Right kidney (tissue), 1 donor: ENCODE results near the gene KRTAP12-4.
"Not testable (repeated sequence)": the region's sequence is repeated elsewhere in the genome, so short reads cannot be mapped to it uniquely, and the experiment has no call there.

Experiments
- DNase-seq: peaks from one replicate; pipeline ENCODE4 v3.0.0-alpha.2; 2016

The KRTAP12-4 gene

DNA sequence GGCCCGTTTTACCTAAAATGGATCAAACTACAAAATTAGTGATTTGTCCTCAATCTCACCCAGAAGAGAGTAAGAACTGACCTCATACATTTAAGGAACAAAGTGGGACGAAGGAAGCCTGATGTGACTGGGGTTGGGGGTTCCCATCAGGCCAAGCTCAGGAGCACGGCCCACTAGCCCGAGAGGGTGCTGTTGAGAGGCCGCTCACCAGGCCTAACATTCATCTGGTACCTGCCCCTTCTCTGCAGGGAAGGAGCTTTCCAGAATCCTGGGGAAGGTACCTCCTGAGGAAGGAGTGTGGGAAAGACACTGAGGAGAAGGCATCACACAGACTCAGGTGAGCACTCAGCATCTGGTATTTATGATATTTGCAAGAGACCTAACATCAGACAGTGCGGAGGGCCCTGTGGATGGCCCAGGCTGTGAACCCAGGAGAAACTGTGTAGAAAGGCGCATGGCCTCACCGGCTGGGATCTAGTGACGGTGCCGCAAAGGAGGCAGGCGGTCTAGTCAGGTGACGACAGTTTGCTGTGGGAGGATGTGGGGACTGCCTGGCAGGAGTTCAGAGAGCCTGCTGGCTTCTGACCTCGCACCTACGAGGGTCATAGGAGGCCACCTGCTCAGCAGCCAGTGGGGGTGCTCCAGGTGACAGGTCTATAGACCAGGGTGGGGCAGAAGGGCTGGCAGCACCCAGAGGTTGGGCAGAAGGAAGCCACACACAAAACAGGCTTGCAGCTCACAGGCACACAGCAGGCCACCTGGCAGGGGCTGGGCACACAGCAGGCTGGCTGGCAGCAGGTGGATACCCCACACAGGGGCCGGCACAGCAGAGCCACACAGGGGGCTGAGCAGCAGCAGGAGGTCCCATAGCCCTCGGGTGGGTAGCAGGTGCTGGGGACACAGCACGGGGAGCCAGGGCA lies 543 bp downstream of the KRTAP12-4 start:
- DNase-seq = no peak

DNA sequence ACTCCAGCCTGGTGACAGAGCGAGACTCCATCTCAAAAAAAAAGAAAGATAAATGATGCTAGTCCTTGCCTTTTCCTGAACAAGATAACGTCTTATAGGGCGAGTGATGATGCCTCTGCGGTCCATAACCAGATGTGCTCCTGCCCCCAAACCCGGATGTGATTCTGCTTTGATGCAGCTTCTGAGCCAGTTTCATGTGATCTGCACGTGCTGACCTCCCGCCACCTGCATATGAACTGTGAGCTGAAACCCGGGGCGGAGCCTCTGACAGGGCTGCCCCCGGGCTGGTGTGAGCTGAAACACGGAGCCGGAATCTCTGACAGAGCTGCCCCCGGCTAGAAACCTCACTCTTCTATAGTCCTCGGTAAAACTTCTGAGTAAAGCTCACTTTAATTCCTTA lies 1.3 kb downstream of the KRTAP12-4 start:
- DNase-seq = no peak

DNA sequence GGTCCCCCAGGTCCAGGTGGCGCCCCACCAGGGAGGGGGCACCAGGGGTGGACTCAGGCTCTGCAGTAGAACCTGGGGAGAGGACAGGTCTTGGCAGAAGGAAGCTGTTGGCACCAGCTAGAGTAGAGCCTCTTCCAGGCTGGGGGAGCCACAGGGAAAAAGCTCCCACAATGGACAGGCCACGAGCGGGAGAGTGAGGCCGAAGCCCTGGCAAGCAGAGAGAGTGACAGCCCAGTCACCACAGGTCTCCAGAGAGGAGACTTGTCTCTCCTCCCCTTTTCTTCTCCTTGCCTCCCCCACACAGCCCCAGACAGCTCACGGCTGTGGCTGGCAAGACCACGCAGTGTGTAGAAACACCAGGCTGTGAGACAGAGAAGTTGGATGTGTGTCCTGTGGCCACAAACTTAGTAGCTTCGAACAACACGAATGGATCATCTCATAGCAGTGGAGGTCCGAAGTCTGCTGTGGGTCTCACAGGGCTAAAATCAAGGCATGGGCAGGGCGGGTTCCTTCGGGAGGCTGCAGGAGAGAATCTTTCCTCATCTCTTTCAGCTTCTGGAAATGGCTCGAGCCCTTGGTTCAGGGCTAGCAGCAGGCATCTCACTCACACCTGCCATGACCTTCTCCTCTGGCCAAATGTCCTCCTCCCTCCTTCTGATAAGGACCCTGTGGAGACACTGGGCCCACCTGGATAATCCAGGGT lies 3.3 kb downstream of the KRTAP12-4 start:
- no peak for DNase-seq

DNA sequence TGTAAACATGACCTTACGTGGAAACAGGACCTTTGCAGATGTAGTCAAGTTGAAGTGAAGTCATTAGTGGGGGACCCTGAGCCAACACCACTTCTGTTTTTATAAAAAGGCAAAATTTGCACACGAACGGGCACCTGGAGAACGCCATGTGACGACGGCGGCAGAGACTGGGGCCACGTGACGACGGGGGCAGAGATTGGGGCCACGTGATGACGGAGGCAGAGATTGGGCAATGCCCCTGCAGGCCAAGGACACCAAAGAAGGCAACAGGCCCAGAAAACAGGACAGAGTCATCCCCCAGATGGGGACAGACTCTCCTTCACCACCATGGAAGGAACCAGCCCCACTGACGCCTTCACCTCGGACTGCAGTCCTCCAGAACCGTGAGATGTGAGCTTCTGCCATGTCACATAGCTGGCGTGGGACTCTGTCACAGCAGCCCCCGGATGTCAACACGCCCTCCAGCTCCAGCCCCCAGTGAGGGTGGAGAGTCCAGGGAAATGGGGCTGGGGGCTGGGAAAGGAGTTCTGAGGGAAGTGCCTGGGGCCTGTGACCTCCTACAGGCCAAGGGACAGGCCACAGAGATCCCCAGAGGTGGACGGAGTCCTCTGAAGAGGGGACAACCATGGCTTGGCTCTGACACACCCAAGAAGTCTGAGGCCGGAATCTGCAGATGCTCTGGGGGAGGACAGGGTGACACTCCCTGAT lies 4.0 kb downstream of the KRTAP12-4 start:
- DNase-seq = no peak

DNA sequence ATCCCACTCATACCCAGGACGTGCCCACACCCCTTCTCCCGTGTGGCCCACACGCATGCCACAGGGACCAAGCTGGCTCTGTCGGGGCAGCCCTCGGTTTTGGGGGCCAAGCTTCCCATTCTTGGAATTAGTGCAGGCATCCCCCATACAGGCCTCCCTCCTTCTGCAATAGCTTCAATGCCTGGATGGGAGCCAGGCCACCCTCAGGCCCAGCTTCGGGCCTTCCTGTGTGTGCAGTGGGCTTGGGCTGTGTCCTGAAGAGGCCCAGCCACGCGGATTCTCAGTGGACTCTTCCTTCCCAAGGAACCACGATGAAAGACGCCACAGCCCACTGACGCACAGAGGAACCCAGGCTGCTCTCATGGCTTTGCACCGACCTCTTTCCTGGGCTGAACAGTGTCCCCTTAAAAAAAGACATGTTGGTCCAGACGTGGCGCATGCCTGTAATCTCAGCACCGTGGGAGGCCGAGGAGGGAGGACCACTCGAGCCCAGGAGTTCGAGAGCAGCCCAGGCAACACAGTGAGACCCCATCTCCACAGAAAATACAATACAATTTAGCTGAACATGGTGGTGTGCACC lies 4.8 kb downstream of the KRTAP12-4 start:
- DNase-seq = no peak

DNA sequence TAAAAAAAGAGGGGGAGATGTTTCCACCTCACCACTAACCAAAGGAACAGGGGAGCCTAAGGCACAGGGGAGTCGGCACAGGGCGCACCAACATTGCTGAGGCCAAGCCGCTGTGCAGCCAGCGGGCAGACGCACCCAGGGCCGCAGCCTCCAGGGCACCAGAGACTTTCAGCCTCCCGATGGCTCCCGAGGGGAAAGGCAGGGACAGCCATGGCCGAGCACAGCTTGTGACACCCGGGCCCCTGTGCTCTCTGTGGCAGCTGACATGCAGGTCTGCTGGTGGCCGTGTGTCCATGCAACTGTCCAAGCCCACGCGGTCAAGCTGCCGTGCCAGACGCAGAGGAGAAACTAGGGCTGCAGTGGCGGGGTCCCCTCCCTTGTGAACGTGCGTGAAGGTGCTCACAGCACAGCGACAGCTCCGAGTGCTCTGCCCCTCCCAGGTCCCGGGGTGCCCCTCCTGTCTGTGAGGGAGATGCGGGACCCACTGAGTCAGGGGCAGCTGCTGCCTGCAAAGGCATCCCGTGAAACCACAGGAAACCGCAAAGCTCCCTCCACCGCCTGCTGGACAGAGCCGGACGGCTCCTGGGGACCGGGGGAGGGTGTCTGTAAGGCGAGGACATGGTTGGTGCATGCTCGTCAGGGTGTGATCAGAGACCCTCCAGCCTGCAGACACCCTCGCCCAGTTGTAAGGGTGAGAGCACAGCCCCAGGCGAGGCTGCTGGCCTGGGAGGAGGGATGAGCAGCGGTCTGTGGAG lies 5.7 kb downstream of the KRTAP12-4 start:
- DNase-seq = no peak

DNA sequence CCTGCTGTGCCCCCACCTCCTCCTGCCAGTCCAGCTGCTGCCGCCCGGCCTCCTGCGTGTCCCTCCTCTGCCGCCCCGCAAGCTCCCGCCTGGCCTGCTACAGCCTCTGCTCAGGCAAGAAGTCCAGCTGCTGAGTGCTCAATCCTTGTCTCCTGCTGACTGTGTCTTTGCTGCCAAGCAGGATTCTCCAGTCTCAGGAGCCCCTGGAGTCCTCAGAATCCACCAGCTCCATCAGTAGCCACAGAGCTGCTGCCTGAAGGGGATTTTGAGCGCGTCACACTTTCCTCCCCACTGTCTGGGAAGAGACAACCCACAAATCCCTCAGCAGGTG lies 7.3 kb downstream of the KRTAP12-4 start:
- DNase-seq = no peak

DNA sequence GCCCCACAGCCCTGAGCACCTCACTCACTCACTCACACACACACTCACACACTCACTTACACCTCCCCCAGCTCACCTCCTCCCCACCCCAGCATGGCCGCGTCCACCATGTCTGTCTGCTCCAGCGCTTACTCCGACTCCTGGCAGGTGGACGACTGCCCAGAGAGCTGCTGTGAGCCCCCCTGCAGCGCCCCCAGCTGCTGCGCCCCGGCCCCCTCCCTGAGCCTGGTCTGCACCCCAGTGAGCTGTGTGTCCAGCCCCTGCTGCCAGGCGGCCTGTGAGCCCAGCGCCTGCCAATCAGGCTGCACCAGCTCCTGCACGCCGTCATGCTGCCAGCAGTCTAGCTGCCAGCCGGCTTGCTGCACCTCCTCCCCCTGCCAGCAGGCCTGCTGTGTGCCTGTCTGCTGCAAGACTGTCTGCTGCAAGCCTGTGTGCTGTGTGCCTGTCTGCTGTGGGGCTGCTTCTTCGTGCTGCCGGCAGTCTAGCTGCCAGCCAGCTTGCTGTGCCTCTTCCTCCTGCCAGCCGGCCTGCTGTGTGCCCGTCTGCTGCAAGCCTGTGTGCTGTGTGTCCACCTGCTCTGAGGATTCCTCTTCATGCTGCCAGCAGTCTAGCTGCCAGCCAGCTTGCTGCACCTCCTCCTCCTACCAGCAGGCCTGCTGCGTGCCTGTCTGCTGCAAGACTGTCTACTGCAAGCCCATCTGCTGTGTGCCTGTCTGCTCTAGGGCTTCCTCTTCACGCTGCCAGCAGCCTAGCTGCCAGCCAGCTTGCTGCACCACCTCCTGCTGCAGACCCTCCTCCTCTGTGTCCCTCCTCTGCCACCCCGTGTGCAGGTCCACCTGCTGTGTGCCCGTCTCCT lies 7.9 kb downstream of the KRTAP12-4 start, which contains the start of gene KRTAP10-11:
KRTAP10-11 (plus strand) TSS at position 49 of the 856 bp plus-strand sequence; CDS start at position 94, 45 bp downstream.
- not testable (repeated sequence) for DNase-seq

DNA sequence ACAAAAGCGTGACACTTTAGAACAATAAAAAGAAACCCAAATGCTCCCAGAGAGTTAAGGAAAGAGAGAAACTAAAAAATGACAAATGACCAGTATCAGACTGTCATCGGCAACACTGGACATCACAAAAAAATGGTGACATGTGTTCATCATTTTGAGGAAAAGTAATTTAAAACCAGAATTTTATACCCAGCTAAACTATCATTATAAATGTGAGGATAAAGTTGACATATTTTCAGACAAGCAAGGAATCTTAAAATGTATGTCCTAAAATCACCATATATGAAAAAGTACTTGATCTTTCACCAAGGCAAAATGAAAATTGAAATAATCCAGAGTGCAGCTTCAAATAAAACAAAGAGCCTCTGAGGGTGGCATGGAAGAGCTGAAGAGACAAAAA lies 9.6 kb downstream of the KRTAP12-4 start:
- no peak for DNase-seq

DNA sequence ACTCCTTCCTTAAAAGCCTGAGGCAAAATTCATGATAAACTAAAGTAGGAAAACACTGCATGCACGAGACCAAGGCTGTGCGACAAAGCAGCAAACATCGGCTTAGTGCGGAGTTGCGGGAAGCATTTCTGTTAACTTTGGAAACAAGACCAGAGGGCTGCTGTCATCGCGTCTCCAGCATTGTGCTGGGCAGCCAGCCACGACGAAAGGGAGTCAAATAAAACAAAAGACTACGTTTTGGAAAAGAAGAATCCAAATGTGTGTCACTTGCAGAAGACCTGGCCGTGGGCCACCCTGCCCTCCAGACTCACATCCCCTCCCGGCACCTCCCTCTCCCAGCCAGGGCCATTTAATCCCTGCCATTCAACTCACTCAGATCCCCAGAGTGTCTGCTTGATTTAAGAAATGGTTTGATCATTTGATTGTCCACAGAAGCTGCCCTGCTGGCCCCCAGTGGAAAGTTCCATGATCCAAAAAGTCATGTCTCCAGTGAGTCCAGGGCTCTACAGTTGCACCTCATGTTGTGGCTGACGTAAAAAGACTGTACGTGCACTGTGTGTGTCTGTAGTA lies 10.6 kb downstream of the KRTAP12-4 start:
- no peak for DNase-seq

DNA sequence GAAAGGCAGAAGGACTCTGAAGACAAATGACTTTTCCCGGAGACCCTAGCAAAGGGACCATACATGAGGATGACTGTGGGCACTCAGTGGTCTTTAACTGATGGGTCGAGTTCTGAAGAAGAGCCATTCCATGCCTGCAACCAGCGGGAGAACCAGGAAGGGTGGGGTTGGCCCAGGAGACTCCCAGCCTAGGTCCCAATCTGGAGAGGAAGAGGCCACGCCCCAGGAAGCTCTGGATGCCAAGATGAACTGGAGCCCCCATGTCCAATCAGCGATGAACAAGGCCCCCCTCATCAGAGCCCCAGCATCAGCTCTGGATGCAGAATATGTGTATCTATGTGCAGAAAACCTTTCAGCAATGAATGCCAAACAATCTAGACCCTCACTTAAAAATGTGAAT lies 13.7 kb downstream of the KRTAP12-4 start:
- no peak for DNase-seq

DNA sequence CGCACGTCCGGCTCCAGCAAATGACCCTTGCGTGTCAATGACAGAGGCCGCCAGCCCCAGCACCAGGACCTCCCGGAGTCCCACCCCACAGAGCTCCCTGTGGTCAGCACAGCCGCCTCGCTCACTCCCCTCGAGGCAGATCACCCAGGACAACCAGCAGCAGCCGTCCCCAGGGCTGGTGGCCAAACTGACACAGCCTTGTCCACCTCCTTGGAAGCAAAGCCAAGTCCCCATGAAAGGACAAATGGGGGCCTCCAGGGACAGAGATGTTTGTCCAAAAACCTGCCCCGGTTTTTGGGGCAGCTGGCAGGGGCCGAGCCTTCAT lies 15.2 kb downstream of the KRTAP12-4 start:
- no peak for DNase-seq

DNA sequence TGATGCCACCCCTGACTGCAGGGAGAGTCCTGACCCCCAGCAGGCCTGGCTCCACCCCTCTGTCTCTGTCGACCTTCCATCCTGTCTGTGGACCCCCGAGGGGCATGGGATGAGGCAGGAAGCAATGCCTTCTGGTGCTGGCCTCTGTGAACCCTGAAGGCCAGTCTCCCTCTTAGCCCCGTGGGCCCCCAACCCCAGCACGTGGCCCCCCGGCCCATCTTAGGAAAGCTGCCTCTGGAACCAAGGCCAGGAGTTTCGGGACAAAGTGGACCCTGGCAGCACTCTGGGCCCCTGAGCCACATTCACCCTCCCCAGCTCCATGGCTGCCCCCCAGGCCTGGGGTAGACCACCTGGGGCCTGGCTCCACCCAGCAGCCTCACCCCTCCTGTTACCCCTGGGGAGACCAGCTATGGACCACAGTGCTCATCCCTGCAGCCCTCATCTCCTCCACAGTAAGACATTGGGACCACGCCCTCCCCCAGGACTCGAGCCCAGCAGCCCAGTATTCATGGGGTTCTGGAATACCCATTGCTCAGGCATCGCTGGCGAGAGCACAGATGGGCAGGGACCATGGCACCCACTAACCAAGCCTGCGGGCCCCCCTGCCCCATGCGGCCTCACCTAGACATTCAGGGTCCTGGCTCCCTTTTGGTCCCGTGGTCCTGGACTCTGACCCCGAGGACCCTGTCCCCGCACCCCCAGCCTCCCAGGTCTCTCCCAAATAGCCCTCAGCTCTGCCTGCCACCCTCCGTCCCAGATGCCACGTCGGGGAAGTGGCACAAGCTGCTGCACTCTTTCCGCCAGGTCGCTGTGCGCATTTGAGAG lies 15.7 kb downstream of the KRTAP12-4 start:
- DNase-seq = not testable (repeated sequence)

DNA sequence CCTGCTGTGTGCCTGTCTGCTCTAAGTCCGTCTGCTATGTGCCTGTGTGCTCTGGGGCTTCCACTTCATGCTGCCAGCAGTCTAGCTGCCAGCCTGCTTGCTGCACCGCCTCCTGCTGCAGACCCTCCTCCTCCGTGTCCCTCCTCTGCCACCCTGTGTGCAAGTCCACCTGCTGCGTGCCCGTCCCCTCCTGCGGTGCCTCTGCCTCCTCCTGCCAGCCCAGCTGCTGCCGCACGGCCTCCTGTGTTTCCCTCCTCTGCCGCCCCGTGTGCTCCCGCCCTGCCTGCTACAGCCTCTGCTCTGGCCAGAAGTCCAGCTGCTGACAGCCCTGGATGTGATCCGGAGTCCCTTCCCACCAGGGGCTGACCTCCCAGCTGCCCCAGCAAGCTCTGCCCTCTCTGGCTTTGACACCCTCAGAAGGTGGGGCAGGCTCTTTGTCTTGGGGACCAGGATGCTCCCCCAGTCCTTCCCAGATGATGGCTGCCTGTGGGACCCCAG lies 16.6 kb downstream of the KRTAP12-4 start:
- DNase-seq = not testable (repeated sequence)

DNA sequence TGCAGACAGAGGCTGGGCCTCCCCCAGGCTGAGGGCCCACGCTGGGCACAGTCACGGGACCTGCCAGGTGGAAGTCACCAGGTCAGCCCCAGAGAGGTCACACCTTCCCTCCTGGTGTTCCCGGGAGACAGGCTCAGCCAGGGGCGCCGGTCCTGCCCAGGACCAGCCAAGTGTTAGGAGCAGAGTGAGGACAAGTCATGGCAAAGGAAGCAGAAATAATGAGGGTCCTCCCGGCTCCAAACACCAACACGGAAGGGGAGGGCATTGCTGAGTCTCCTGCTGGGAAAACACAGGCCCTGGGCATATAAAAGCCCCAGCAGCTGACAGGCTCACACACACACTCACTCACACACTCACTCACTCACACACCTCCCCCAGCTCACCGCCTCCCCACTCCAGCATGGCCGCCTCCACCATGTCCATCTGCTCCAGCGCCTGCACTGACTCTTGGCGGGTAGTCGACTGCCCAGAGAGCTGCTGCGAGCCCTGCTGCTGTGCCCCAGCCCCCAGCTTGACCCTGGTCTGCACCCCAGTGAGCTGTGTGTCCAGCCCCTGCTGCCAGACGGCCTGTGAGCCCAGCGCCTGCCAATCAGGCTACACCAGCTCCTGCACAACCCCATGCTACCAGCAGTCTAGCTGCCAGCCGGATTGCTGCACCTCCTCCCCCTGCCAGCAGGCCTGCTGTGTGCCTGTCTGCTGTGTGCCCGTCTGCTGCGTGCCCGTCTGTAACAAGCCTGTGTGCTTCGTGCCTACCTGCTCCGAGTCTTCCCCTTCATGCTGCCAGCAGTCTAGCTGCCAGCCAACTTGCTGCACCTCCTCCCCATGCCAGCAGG lies 17.2 kb downstream of the KRTAP12-4 start, which contains the start of gene KRTAP10-10:
KRTAP10-10 (plus strand) TSS at position 339 of the 833 bp plus-strand sequence; CDS start at position 401, 62 bp downstream.
- DNase-seq = no peak

DNA sequence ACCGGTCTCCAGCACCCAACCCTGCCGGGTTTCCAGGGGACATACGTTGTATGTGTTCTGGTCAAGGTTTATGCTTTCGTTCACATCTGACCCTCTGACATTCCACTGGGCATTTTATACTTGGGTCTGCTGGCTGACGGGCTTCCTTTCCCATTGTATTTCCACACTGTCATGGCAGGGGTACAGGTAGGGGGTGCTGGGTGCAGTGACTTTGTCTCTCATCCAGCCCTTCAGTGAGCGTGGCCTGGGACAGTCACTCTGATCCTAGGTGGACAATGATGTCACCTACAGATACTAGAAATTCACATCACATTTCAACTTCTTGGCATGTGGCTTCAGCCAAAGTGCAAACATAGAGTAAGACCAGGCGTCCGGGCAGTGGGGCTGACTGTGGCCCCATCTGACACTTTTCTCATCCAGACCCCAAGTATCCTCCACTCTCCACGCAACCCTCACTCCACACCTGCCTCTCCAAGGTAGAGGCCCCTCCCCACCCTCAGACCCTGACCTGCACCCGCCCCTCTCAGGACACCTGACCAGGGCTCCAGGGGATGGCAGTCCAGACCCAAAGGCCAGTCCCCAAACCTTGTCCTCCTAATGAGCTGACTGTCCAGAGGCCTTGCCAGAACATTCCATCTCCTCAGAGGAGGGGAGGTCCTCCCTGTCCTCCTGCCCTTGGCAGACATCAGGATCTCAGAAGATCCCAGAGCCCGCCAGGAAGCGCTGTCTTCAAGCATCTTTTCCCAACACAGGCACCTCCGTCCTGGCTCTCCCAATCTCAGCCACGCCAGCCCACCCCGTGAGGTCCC lies 18.0 kb downstream of the KRTAP12-4 start:
- no peak for DNase-seq

DNA sequence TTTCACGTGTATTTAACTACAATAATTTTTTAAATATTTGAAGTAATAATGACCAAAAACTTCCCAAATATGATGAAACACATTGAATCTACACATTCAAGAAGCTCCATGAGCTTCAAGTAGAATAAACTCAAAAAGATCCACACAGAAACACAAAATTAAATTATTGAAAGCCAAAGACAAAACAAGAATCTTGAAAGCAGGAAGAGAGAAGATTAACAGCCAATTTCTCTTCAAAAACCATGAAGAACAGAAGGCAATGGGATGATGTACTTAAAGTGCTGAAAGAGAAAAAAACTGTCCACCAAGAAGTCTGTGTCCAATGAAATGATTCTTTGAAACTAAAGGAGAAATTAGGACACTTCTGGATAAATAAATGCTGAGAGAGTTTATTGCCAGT lies 22.4 kb downstream of the KRTAP12-4 start:
- no peak for DNase-seq

DNA sequence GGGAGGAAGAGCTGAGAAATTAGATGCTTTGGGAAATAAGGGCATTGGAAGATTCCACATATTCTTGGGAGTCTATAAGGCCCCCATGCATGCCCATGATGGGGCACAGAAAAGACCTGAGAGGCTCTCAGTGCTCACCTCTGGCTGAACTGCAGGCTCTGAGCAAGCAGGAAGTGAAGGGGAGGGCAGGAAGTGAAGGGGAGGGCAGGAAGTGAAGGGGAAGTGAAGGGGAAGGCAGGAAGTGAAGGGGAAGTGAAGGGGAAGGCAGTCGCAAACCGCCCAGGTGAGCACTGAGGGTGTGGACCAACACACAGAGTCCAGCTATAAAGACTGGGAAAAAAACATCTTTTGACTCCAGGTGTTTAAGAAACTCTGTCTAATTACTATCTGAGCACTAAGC lies 24.0 kb downstream of the KRTAP12-4 start:
- no peak for DNase-seq
